Spleen (tissue), 11 donors: ENCODE results near the gene MPZL1. TPM values are rescaled to one million over a fixed set of nuclear protein-coding genes. Genes with fewer than 3 reads are reported as not detected.

ENCODE experiments used
- DNase-seq: peaks from one replicate; pipeline ENCODE4 v3.0.0-alpha.2; 2020
- H3K27ac ChIP-seq, 8 donors: fragments of 200-600 bp; sonication (generic) in 7 of 8; 1 replicate in 4 of 8; 2 replicates in 4 of 8; pipeline versions ENCODE4 v1.5.0 to v1.8.0; 2016 to 2021; ENCODE audit warnings: inconsistent platforms in 4 of 8, mild to moderate bottlenecking in 4 of 8, moderate library complexity in 1 of 8
- H3K27me3 ChIP-seq, 7 donors: fragments of 200-600 bp; sonication (generic) in 6 of 7; replicated peaks in 1 of 7; 1 replicate in 4 of 7; 2 replicates in 3 of 7; pipeline versions ENCODE4 v1.5.0 to v1.8.0; 2016 to 2021; ENCODE audit warnings: inconsistent platforms in 3 of 7, mild to moderate bottlenecking in 1 of 7
- H3K36me3 ChIP-seq, 6 donors: fragments of 200-600 bp; sonication (generic) in 5 of 6; 1 replicate in 4 of 6; 2 replicates in 2 of 6; pipeline versions ENCODE4 v1.5.0 to v1.8.0; 2016 to 2021; ENCODE audit warnings: inconsistent platforms in 2 of 6
- H3K4me1 ChIP-seq, 6 donors: fragments of 200-600 bp; sonication (generic) in 5 of 6; 1 replicate in 3 of 6; 2 replicates in 3 of 6; pipeline versions ENCODE4 v1.5.0 to v1.8.0; 2016 to 2021; ENCODE audit warnings: inconsistent platforms in 3 of 6
- H3K4me3 ChIP-seq, 8 donors: fragments of 200-600 bp; sonication (generic) in 7 of 8; 1 replicate in 4 of 8; 2 replicates in 4 of 8; pipeline versions ENCODE4 v1.5.0 to v1.8.0; 2016 to 2021; ENCODE audit warnings: inconsistent platforms in 4 of 8, mild to moderate bottlenecking in 4 of 8, moderate library complexity in 2 of 8
- H3K9me3 ChIP-seq, 8 donors: fragments of 200-600 bp; sonication (generic) in 7 of 8; 1 replicate in 4 of 8; 2 replicates in 4 of 8; pipeline versions ENCODE4 v1.5.0 to v1.8.0; 2016 to 2021; ENCODE audit warnings: inconsistent platforms in 4 of 8
- CTCF ChIP-seq, 11 experiments: fragments of 200-600 bp in 7 of 11; fragments of 450-650 bp in 4 of 11; sonication (generic) in 4 of 11; IDR thresholded peaks in 8 of 11; conservative IDR thresholded peaks in 3 of 11; 1 replicate in 7 of 11; 2 replicates in 4 of 11; pipeline versions ENCODE4 v1.4.0 to v1.8.0; 2016 to 2021; ENCODE audit warnings: antibody characterized with exemption in 11 of 11, inconsistent platforms in 4 of 11, mild to moderate bottlenecking in 1 of 11
- POLR2A ChIP-seq, 3 donors: fragments of 450-650 bp; IDR thresholded peaks; one replicate each; pipeline ENCODE4 v1.5.1; 2017; ENCODE audit warnings: antibody characterized with exemption in 3 of 3, mild to moderate bottlenecking in 1 of 3
- POLR2AphosphoS5 ChIP-seq, 3 donors: sonication (generic); formaldehyde crosslinking; IDR thresholded peaks; one replicate each; pipeline ENCODE4 v1.5.1; 2017; ENCODE audit warnings: antibody characterized with exemption in 3 of 3
- WGBS, 5 donors: extraction: QIAGEN DNeasy Blood & Tissue Kit in 3 of 5; methylation state at CpG; one replicate each; pipeline versions ENCODE4 v1.1.5 to v1.1.7; 2013 to 2018; 5-methylcytosine and 5-hydroxymethylcytosine counted together
- intact Hi-C: fragments of 100-400 bp; cut with DNase I; formaldehyde crosslinking; loops from one replicate; pipeline ENCODE4 v1.15.0; 2023; ENCODE audit warnings: low total_unique reads
- polyA plus RNA-seq, 3 donors: library from polyadenylated mRNA; stranded (reverse); fragments of 200-250 nt; gene quantifications; one replicate each; pipeline ENCODE4 v1.2.1, GENCODE V29; 2013
- total RNA-seq, 7 donors: library from RNA; depleted of rRNA in 3 of 7; stranded (reverse); fragments of >200 nt in 3 of 7; fragmentation: NEBNext Ultra II Directional in 4 of 7; extraction: Animal tissue kit (Norgen Biotek cat#: 25700) in 4 of 7; gene quantifications; one replicate each; pipeline versions ENCODE4 v1.1.0 to v1.2.1, GENCODE V29; 2016 to 2021
- donor health status: healthy with polysubstance abuse.
- donor health status: DM: no; HTN: no; CAD: no; lungs with moderate emphysema.
- donor health status: DM: no; HTN: no; CAD: no.
- donor health status: Bipolar disorder and iron deficiency.
- donor health status: healthy.
- donor health status: DM: no; HTN: no; CAD: no.
- donor health status: DM: yes; HTN: yes; CAD: no.

Gene MPZL1
- total and polyA plus RNA-seq, 10 donors: 12.0 to 65.8 (median 47.3) TPM

GRCh38 chr1:167755654-167756053, 33.9 kb downstream of the MPZL1 start:
- no peaks in the 10 kb centered on the region for H3K36me3 ChIP-seq
- 86 to 98% (median 87%) methylated on average over 3 of the region's 3 CpGs for WGBS, 5 donors
- H3K9me3 ChIP-seq: no peaks in the 10 kb centered on the region
- no peak overlapping the region for H3K4me3 ChIP-seq
- H3K27me3 ChIP-seq: no peaks in the 10 kb centered on the region
- TF ChIP-seq POLR2A (IDR thresholded peaks at IDR 0.05) (no peak), POLR2AphosphoS5 (IDR thresholded peaks at IDR 0.05) (no peak), CTCF (IDR thresholded peaks at IDR 0.05 in 8 of 11, conservative IDR thresholded peaks at IDR 0.05 in 3 of 11) (no peak)
- H3K27ac ChIP-seq: no peak overlapping the region
- intact Hi-C loops: no loop called here
- H3K4me1 ChIP-seq: peaks cover 0 to 47% (median 25%) of the 10 kb centered on the region in 6 donors
- no peak for DNase-seq

- Histone ChIP-seq H3K4me1 (peaks cover 0 to 57% (median 30%) of the 10 kb centered on the region in 6 donors), H3K4me3 (no peak overlapping the region), H3K27ac (no peak overlapping the region), H3K27me3 (no peaks in the 10 kb centered on the region), H3K36me3 (no peaks in the 10 kb centered on the region), H3K9me3 (no peaks in the 10 kb centered on the region)
- intact Hi-C loops: no loop called here
- DNase-seq: no peak
- WGBS, 5 donors: 46 to 59% (median 50%) methylated on average over 7 of the region's 7 CpGs
- TF ChIP-seq POLR2AphosphoS5 (IDR thresholded peaks at IDR 0.05) (no peak), CTCF (IDR thresholded peaks at IDR 0.05 in 8 of 11, conservative IDR thresholded peaks at IDR 0.05 in 3 of 11) (no peak), POLR2A (IDR thresholded peaks at IDR 0.05) (no peak)
These were observed 35.1 kb downstream of the MPZL1 start for GRCh38 chr1:167756730-167757405.

GRCh38 chr1:167757433-167758309, 35.9 kb downstream of the MPZL1 start:
- intact Hi-C loops: no loop called here
- H3K27me3 ChIP-seq: no peaks in the 10 kb centered on the region
- H3K9me3 ChIP-seq: no peaks in the 10 kb centered on the region
- DNase-seq: no peak
- WGBS, 5 donors: 90 to 94% (median 93%) methylated on average over 4 of the region's 4 CpGs
- TF ChIP-seq POLR2A (IDR thresholded peaks at IDR 0.05): no peak
- TF ChIP-seq POLR2AphosphoS5 (IDR thresholded peaks at IDR 0.05): no peak
- no peak for TF ChIP-seq CTCF (IDR thresholded peaks at IDR 0.05 in 8 of 11, conservative IDR thresholded peaks at IDR 0.05 in 3 of 11)
- H3K27ac ChIP-seq: no peak overlapping the region
- H3K4me3 ChIP-seq: no peak overlapping the region
- H3K4me1 ChIP-seq: peaks cover 4 to 54% (median 27%) of the 10 kb centered on the region in 6 donors
- H3K36me3 ChIP-seq: no peaks in the 10 kb centered on the region

GRCh38 chr1:167761400-167761799, 39.6 kb downstream of the MPZL1 start:
- WGBS, 5 donors: 44 to 52% (median 47%) methylated on average over 2 of the region's 2 CpGs
- no peak for TF ChIP-seq CTCF (IDR thresholded peaks at IDR 0.05 in 8 of 11, conservative IDR thresholded peaks at IDR 0.05 in 3 of 11)
- no peak for TF ChIP-seq POLR2A (IDR thresholded peaks at IDR 0.05)
- no peak for TF ChIP-seq POLR2AphosphoS5 (IDR thresholded peaks at IDR 0.05)
- no peak overlapping the region for H3K27ac ChIP-seq
- intact Hi-C loops: no loop called here
- DNase-seq: no peak
- no peaks in the 10 kb centered on the region for H3K9me3 ChIP-seq
- H3K27me3 ChIP-seq: no peaks in the 10 kb centered on the region
- peaks cover 0 to 11% (median 0%) of the 10 kb centered on the region in 6 donors for H3K36me3 ChIP-seq
- peaks cover 4 to 49% (median 14%) of the 10 kb centered on the region in 6 donors for H3K4me1 ChIP-seq
- no peak overlapping the region for H3K4me3 ChIP-seq
